GM23338 (cell line): ENCODE data around the gene DHX36. TPM values are rescaled to one million over a fixed set of nuclear protein-coding genes. Genes with fewer than 3 reads are reported as not detected.

ENCODE experiments used
- ATAC-seq: fragments of 200-7000 bp; cut with Tn5 transposase; 3 replicates; pipeline ENCODE4 v1.9.1; 2020
- DNase-seq: peaks from one replicate; pipeline ENCODE4 v3.0.0-alpha.2; 2015; ENCODE audit warnings: low spot score
- H2AFZ ChIP-seq: fragments of 200-600 bp; sonication (generic); 2 replicates; pipeline ENCODE4 v1.8.0; 2016; ENCODE audit warnings: antibody characterized with exemption, mild to moderate bottlenecking, moderate library complexity
- H3F3A ChIP-seq: fragments of 200-600 bp; sonication (generic); replicated peaks from 2 replicates; pipeline ENCODE4 v1.8.0; 2017; ENCODE audit warnings: antibody characterized with exemption, mixed run types, low read depth
- H3K27ac ChIP-seq: fragments of 200-600 bp; sonication (generic); 2 replicates; pipeline ENCODE4 v1.6.1; 2016; ENCODE audit warnings: low read depth
- H3K27me3 ChIP-seq: fragments of 200-600 bp; sonication (generic); 2 replicates; pipeline ENCODE4 v1.8.0; 2016; ENCODE audit warnings: mild to moderate bottlenecking, mixed run types, moderate library complexity; ENCODE audit not compliant: insufficient read depth
- H3K36me3 ChIP-seq: fragments of 200-600 bp; sonication (generic); 2 replicates; pipeline ENCODE4 v1.8.0; 2016; ENCODE audit warnings: mild to moderate bottlenecking; ENCODE audit not compliant: insufficient read depth
- H3K4me1 ChIP-seq: fragments of 200-600 bp; sonication (generic); 2 replicates; pipeline ENCODE4 v1.8.0; 2016; ENCODE audit warnings: mild to moderate bottlenecking, moderate library complexity; ENCODE audit not compliant: insufficient read depth
- H3K4me2 ChIP-seq: fragments of 200-600 bp; sonication (generic); 2 replicates; pipeline ENCODE4 v1.7.1; 2017; ENCODE audit warnings: mixed run types
- H3K4me3 ChIP-seq: fragments of 200-600 bp; sonication (generic); 2 replicates; pipeline ENCODE4 v1.6.1; 2016; ENCODE audit warnings: mixed run types
- H3K79me2 ChIP-seq: fragments of 200-600 bp; sonication (generic); replicated peaks from 2 replicates; pipeline ENCODE4 v1.8.0; 2017; ENCODE audit warnings: mild to moderate bottlenecking; ENCODE audit not compliant: insufficient read depth
- H3K9me2 ChIP-seq: fragments of 200-600 bp; sonication (generic); 2 replicates; pipeline ENCODE4 v1.8.0; 2017; ENCODE audit not compliant: insufficient read depth
- H4K20me1 ChIP-seq: fragments of 200-600 bp; sonication (generic); replicated peaks from 2 replicates; pipeline ENCODE4 v1.8.0; 2017; ENCODE audit warnings: mild to moderate bottlenecking; ENCODE audit not compliant: insufficient read depth
- H3K27ac Mint-ChIP-seq: 2 replicates; pipeline ENCODE4 v1.8.0; 2020; ENCODE audit warnings: inconsistent platforms, mild to moderate bottlenecking, moderate library complexity, mixed read lengths
- H3K27me3 Mint-ChIP-seq: 3 replicates; pipeline ENCODE4 v1.8.0; 2022; ENCODE audit warnings: low read depth, mild to moderate bottlenecking, moderate library complexity, mixed read lengths, inconsistent platforms; ENCODE audit not compliant: insufficient read depth, poor library complexity
- H3K36me3 Mint-ChIP-seq: 3 replicates; pipeline ENCODE4 v1.8.0; 2021; ENCODE audit warnings: low read depth, mild to moderate bottlenecking, inconsistent platforms, moderate library complexity, mixed read lengths
- H3K4me1 Mint-ChIP-seq: 3 replicates; pipeline ENCODE4 v1.8.0; 2020; ENCODE audit warnings: mild to moderate bottlenecking, inconsistent platforms, mixed read lengths
- H3K4me3 Mint-ChIP-seq: 3 replicates; pipeline ENCODE4 v1.8.0; 2021; ENCODE audit warnings: moderate library complexity, mild to moderate bottlenecking, inconsistent platforms, mixed read lengths
- H3K9me3 Mint-ChIP-seq: 3 replicates; pipeline ENCODE4 v1.8.0; 2020; ENCODE audit warnings: moderate library complexity, mild to moderate bottlenecking, inconsistent platforms, mixed read lengths
- CREB1 ChIP-seq: fragments of 250-450 bp; sonication (Bioruptor Pico); IDR thresholded peaks from 2 replicates; pipeline ENCODE4 v1.5.0; 2020; ENCODE audit warnings: low read depth, mild to moderate bottlenecking, moderate library complexity
- CTCF ChIP-seq, 2 experiments: fragments of 200-600 bp in 1 of 2; sonication (generic) in 1 of 2; conservative IDR thresholded peaks; 2 replicates each; pipeline versions ENCODE4 v1.5.1 to v1.6.1; 2016 to 2017; ENCODE audit warnings: antibody characterized with exemption in 2 of 2, low read depth in 2 of 2, mild to moderate bottlenecking in 2 of 2, moderate library complexity in 1 of 2
- ETS1 ChIP-seq: IDR thresholded peaks from 2 replicates; pipeline ENCODE4 v1.6.1; 2016; ENCODE audit warnings: antibody characterized with exemption
- EZH2 ChIP-seq: fragments of 200-600 bp; sonication (generic); IDR thresholded peaks from one replicate; pipeline ENCODE4 v1.8.0; 2017; ENCODE audit warnings: antibody characterized with exemption, mild to moderate bottlenecking, low read depth; ENCODE audit not compliant: unreplicated experiment
- JUNB ChIP-seq: IDR thresholded peaks from one replicate; pipeline ENCODE4 v1.6.1; 2016; ENCODE audit warnings: antibody characterized with exemption; ENCODE audit not compliant: unreplicated experiment
- NANOG ChIP-seq: IDR thresholded peaks from 2 replicates; pipeline ENCODE4 v1.6.1; 2016; ENCODE audit warnings: antibody characterized with exemption, borderline replicate concordance
- POLR2AphosphoS5 ChIP-seq: IDR thresholded peaks from 2 replicates; pipeline ENCODE4 v1.6.1; 2016; ENCODE audit warnings: antibody characterized with exemption, low read depth
- REST ChIP-seq: IDR thresholded peaks from one replicate; pipeline ENCODE4 v1.6.1; 2018; ENCODE audit warnings: antibody characterized with exemption; ENCODE audit not compliant: unreplicated experiment
- STAT1 ChIP-seq: IDR thresholded peaks from one replicate; pipeline ENCODE4 v1.6.1; 2016; ENCODE audit warnings: antibody characterized with exemption; ENCODE audit not compliant: unreplicated experiment
- ZNF114 ChIP-seq: fragments of 250-450 bp; sonication (Bioruptor Pico); IDR thresholded peaks from 2 replicates; pipeline ENCODE4 v1.5.0; 2020; ENCODE audit warnings: mild to moderate bottlenecking, moderate library complexity
- ZNF331 ChIP-seq: fragments of 250-450 bp; sonication (Bioruptor Pico); IDR thresholded peaks from 2 replicates; pipeline ENCODE4 v1.5.0; 2020; ENCODE audit warnings: low read depth, mild to moderate bottlenecking, moderate library complexity
- ZNF462 ChIP-seq: fragments of 250-450 bp; sonication (Bioruptor Pico); IDR thresholded peaks from 2 replicates; pipeline ENCODE4 v1.5.0; 2020; ENCODE audit warnings: mild to moderate bottlenecking, moderate library complexity
- polyA plus RNA-seq: library from polyadenylated mRNA; unstranded; fragments of >200 nt; fragmentation: Nextera tagmentation; extraction: Ambion mirVana; gene quantifications from 2 replicates; pipeline ENCODE4 v1.2.1, GENCODE V29; 2016
- total RNA-seq: library from RNA; depleted of rRNA; stranded (reverse); fragments of >200 nt; shearing (Covaris generic); gene quantifications from 2 replicates; pipeline ENCODE4 v1.2.3, GENCODE V29; 2014

Gene DHX36
- total and polyA plus RNA-seq, 2 experiments from 2014 or later: 103 to 110 TPM

GRCh38 chr3:154225536-154225935 is 98.8 kb downstream of the DHX36 start:
- Histone ChIP-seq H3K9me2 (no peaks in the 10 kb centered on the region), H3K79me2 (no peaks in the 10 kb centered on the region), H3K4me1 (0 out of 2 replicates have a peak, but pooled peaks cover 7% of the 10 kb centered on the region), H4K20me1 (no peaks in the 10 kb centered on the region), H3K4me3 (no peak overlapping the region), H2AFZ (no peak overlapping the region), H3K4me2 (no peak overlapping the region), H3K27me3 (no peaks in the 10 kb centered on the region), H3K36me3 (no peaks in the 10 kb centered on the region), H3K27ac (no peak overlapping the region), H3F3A (no peaks in the 10 kb centered on the region)
- no peak for ATAC-seq
- Mint-ChIP-seq H3K27ac (no peak overlapping the region), H3K4me3 (no peak overlapping the region), H3K36me3 (no peaks in the 10 kb centered on the region), H3K9me3 (no peaks in the 10 kb centered on the region), H3K4me1 (peaks cover 4% of the 10 kb centered on the region; the same call in 2 of the 3 replicates), H3K27me3 (no peaks in the 10 kb centered on the region)
- no peak for DNase-seq
- TF ChIP-seq ZNF462 (CRISPR knock-in tag): no peak
- no peak for TF ChIP-seq REST
- TF ChIP-seq ZNF114 (CRISPR knock-in tag): no peak
- no peak for TF ChIP-seq NANOG
- no peak for TF ChIP-seq EZH2
- no peak for TF ChIP-seq STAT1
- no peak for TF ChIP-seq CREB1
- TF ChIP-seq CTCF (conservative IDR thresholded peaks at IDR 0.05; ENCODE audit: low read depth in 2 of 2): no peak
- TF ChIP-seq JUNB: no peak
- TF ChIP-seq POLR2AphosphoS5: no peak
- TF ChIP-seq ZNF331 (CRISPR knock-in tag): no peak
- TF ChIP-seq ETS1: no peak
